ENCODE data around the gene PTH2.
A peak's percentile ranks its signal among the peaks of the same experiment; 100 is the strongest.

DNA sequence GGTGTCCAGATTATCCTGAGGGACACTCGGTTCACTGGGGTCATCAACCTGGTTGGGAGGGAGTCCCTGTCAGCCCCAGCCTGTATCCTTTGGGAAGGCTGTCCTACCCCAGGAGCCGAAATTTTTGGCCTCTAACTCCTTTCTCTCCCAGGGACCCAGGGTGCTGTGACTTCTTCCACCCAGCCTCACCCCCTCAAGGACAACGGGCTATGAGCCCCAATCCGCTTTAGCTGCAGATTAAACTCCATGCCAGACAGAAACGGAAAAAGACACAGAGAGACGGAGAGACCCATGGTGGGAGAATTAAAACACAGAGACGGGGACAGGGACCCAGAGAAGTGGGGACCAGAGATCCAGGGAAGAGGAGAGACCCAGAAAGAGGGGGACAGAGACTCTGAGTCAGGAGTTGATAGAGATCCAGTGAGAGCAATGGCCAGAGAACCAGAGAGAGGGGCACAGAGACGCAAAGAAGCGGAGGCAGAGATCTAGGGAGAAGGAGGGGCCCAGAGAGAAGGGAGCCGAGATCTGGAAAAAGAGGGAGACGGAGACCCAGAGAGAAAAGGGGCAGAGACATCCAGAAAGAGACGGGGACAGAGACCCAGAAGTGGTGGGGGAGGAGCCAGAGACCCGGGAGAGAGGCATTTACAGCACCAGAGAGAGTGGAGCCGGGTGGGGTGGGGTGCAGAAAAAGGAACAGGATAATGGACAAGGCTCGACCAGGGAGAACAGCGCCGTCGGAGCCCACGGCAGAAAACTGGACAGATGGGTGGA lies 17.4 kb upstream of the PTH2 start:
- TF ChIP-seq, protein P1, sequence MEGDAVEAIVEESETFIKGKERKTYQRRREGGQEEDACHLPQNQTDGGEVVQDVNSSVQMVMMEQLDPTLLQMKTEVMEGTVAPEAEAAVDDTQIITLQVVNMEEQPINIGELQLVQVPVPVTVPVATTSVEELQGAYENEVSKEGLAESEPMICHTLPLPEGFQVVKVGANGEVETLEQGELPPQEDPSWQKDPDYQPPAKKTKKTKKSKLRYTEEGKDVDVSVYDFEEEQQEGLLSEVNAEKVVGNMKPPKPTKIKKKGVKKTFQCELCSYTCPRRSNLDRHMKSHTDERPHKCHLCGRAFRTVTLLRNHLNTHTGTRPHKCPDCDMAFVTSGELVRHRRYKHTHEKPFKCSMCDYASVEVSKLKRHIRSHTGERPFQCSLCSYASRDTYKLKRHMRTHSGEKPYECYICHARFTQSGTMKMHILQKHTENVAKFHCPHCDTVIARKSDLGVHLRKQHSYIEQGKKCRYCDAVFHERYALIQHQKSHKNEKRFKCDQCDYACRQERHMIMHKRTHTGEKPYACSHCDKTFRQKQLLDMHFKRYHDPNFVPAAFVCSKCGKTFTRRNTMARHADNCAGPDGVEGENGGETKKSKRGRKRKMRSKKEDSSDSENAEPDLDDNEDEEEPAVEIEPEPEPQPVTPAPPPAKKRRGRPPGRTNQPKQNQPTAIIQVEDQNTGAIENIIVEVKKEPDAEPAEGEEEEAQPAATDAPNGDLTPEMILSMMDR (conservative IDR thresholded peaks at IDR 0.05 in 1 of 2, IDR thresholded peaks at IDR 0.05 in 1 of 2; ENCODE audit: low read depth in 1 of 2, low read length in 2 of 2), result no peak
- TF ChIP-seq EZH2 (IDR thresholded peaks at IDR 0.05; ENCODE audit: low read length, missing control alignments), result peak; percentile 96
